Breast epithelium (tissue), 4 donors: ENCODE measurements around the gene GCNT3. TPM values are rescaled to one million over a fixed set of nuclear protein-coding genes. Genes with fewer than 3 reads are reported as not detected.

Source experiments
- DNase-seq, 2 donors: peaks; one replicate each; pipeline ENCODE4 v3.0.0-alpha.2; 2019; ENCODE audit warnings: low spot score in 2 of 2
- H3K27ac ChIP-seq, 2 donors: fragments of 200-600 bp; sonication (generic) in 1 of 2; one replicate each; pipeline ENCODE4 v1.5.1; 2016 to 2019; ENCODE audit warnings: mild to moderate bottlenecking in 1 of 2
- H3K27me3 ChIP-seq, 2 donors: fragments of 200-600 bp; sonication (generic) in 1 of 2; one replicate each; pipeline versions ENCODE4 v1.5.1 to v1.6.0; 2017 to 2019; ENCODE audit warnings: control low read depth in 1 of 2, mild to moderate bottlenecking in 1 of 2
- H3K36me3 ChIP-seq: fragments of 200-600 bp; one replicate; pipeline ENCODE4 v1.5.1; 2019
- H3K4me1 ChIP-seq, 2 donors: fragments of 200-600 bp; sonication (generic); one replicate each; pipeline ENCODE4 v1.5.1; 2016 to 2019; ENCODE audit warnings: control low read depth in 1 of 2
- H3K4me3 ChIP-seq, 3 donors: fragments of 200-600 bp; sonication (generic); 1 replicate in 2 of 3; 2 replicates in 1 of 3; pipeline ENCODE4 v1.5.1; 2016 to 2019; ENCODE audit warnings: mild to moderate bottlenecking in 3 of 3, moderate library complexity in 2 of 3
- H3K9me3 ChIP-seq, 2 donors: fragments of 200-600 bp; sonication (generic) in 1 of 2; one replicate each; pipeline ENCODE4 v1.5.1; 2016 to 2019; ENCODE audit warnings: control low read depth in 1 of 2
- POLR2A ChIP-seq: fragments of 450-650 bp; IDR thresholded peaks from one replicate; pipeline ENCODE4 v1.6.1; 2016; ENCODE audit warnings: antibody characterized with exemption, mild to moderate bottlenecking, moderate library complexity
- POLR2AphosphoS5 ChIP-seq, 3 donors: sonication (generic); formaldehyde crosslinking; IDR thresholded peaks; one replicate each; pipeline ENCODE4 v1.6.1; 2017; ENCODE audit warnings: antibody characterized with exemption in 3 of 3
- intact Hi-C: fragments of 100-400 bp; cut with DNase I; formaldehyde crosslinking; loops from one replicate; pipeline ENCODE4 v1.15.1; 2023; ENCODE audit warnings: low total_unique reads
- total RNA-seq, 3 donors: library from RNA; depleted of rRNA; stranded (reverse); fragments of >200 nt; gene quantifications; one replicate each; pipeline ENCODE4 v1.1.0, GENCODE V29; 2016
- TF ChIP-seq, protein P1 (sequence below), 3 donors: fragments of 450-650 bp; IDR thresholded peaks; one replicate each; pipeline ENCODE4 v1.5.1; 2016 to 2017; ENCODE audit warnings: antibody characterized with exemption in 3 of 3, mild to moderate bottlenecking in 3 of 3, moderate library complexity in 3 of 3

The GCNT3 gene
- total RNA-seq, 3 donors from 2014 or later, result 5.2 TPM; not detected in 2

DNA sequence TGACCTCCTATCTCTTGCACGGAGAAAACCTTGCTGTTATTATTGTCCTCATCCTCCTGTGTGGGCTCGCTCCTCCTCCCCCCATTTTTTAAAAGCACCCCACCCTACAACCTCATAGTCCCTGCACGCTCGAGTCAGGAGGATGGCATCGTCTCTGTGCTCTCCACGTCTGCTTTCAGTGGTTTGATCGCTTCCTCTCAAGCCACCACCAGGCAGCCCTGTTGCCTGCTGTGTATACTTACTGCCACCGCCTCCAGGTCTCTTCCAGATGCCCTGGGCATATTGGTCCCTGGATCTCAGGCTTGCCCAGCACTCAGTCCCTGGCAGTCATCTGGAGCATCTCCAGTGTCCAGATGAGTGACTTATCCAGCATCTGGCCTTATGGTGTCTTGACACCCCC, 42.1 kb upstream of the GCNT3 start:
- TF ChIP-seq POLR2A (no peak), POLR2AphosphoS5 (IDR thresholded peaks at IDR 0.05) (no peak)
- TF ChIP-seq, protein P1, sequence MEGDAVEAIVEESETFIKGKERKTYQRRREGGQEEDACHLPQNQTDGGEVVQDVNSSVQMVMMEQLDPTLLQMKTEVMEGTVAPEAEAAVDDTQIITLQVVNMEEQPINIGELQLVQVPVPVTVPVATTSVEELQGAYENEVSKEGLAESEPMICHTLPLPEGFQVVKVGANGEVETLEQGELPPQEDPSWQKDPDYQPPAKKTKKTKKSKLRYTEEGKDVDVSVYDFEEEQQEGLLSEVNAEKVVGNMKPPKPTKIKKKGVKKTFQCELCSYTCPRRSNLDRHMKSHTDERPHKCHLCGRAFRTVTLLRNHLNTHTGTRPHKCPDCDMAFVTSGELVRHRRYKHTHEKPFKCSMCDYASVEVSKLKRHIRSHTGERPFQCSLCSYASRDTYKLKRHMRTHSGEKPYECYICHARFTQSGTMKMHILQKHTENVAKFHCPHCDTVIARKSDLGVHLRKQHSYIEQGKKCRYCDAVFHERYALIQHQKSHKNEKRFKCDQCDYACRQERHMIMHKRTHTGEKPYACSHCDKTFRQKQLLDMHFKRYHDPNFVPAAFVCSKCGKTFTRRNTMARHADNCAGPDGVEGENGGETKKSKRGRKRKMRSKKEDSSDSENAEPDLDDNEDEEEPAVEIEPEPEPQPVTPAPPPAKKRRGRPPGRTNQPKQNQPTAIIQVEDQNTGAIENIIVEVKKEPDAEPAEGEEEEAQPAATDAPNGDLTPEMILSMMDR (IDR thresholded peaks at IDR 0.05), result no peak
- no peak for DNase-seq
- Histone ChIP-seq H3K4me3 (no peak overlapping the region), H3K36me3 (no peaks in the 10 kb centered on the region), H3K4me1 (no peaks in the 10 kb centered on the region), H3K27me3 (no peaks in the 10 kb centered on the region), H3K27ac (peak overlapping the region in 1 of 2 donors; percentile 81), H3K9me3 (peaks cover 4 to 11% of the 10 kb centered on the region in 2 donors)
- intact Hi-C loops, result no loop called here

DNA sequence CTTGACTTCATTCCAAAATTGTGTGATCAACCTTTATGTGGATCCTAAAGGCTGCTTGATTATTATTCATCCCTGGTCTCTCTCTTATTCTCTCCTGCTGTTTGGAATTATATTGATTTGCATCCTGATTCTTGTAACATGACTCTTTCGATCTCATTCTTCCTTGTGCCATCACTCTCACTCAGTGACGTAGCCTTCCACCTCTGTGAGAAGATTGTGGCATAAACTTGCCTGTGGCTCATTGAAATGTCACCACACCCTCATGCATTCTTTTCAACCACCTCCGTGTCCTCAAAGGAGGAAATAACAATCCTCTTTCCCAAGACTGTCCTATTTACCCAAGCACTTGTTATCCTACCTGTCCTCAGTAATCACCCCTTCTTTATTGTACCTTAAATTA, 41.3 kb upstream of the GCNT3 start:
- peak overlapping the region; percentile 48 to 81 for H3K27ac ChIP-seq
- peaks cover 4% of the 10 kb centered on the region in 2 donors for H3K9me3 ChIP-seq
- H3K27me3 ChIP-seq, result no peaks in the 10 kb centered on the region
- DNase-seq, result peak in 1 of 2 donors; percentile 60
- no peaks in the 10 kb centered on the region for H3K36me3 ChIP-seq
- intact Hi-C loops, result no loop called here
- no peak overlapping the region for H3K4me3 ChIP-seq
- TF ChIP-seq, protein P1 (IDR thresholded peaks at IDR 0.05), result no peak
- TF ChIP-seq POLR2AphosphoS5 (IDR thresholded peaks at IDR 0.05) (peak in 1 of 3 donors; percentile 69), POLR2A (no peak)
- no peaks in the 10 kb centered on the region for H3K4me1 ChIP-seq

GRCh38 chr15:59571606-59572005, 40.0 kb upstream of the GCNT3 start:
- TF ChIP-seq POLR2A (no peak), POLR2AphosphoS5 (IDR thresholded peaks at IDR 0.05) (no peak)
- TF ChIP-seq, protein P1 (IDR thresholded peaks at IDR 0.05), result no peak

DNA sequence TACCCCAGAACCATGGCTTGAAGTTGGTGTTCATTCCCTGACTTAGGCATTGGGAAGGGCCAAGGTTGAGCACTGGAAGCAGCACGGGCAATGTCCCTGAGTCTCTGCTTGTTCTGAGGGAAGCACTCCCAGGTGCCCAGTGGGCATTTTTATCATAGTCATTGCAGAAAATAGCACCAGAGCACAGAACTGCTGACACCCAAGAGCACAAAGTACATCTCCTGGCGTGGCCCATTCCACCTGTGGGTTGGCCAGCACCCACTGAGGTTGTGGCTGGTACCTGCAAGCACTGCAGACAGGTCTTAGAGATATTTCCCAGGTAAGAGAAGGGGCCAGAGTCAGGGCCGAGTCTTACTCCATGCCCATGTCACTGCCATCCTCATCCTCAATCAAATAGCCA, 28.5 kb upstream of the GCNT3 start:
- no peaks in the 10 kb centered on the region for H3K36me3 ChIP-seq
- TF ChIP-seq POLR2AphosphoS5 (IDR thresholded peaks at IDR 0.05) (no peak), POLR2A (no peak)
- TF ChIP-seq, protein P1 (IDR thresholded peaks at IDR 0.05), result no peak
- H3K9me3 ChIP-seq, result no peaks in the 10 kb centered on the region
- DNase-seq, result no peak
- H3K4me3 ChIP-seq, result no peak overlapping the region
- no peaks in the 10 kb centered on the region for H3K27me3 ChIP-seq
- intact Hi-C loops, result no loop called here
- H3K27ac ChIP-seq, result no peak overlapping the region
- no peaks in the 10 kb centered on the region for H3K4me1 ChIP-seq

More at GRCh38 chr15:59571606-59572005, 40.0 kb upstream of the GCNT3 start:
- no peak for DNase-seq
- H3K4me3 ChIP-seq, result no peak overlapping the region
- no peaks in the 10 kb centered on the region for H3K36me3 ChIP-seq
- H3K27ac ChIP-seq, result no peak overlapping the region
- intact Hi-C loops, result no loop called here
- H3K4me1 ChIP-seq, result no peaks in the 10 kb centered on the region
- no peaks in the 10 kb centered on the region for H3K27me3 ChIP-seq
- no peaks in the 10 kb centered on the region for H3K9me3 ChIP-seq

DNA sequence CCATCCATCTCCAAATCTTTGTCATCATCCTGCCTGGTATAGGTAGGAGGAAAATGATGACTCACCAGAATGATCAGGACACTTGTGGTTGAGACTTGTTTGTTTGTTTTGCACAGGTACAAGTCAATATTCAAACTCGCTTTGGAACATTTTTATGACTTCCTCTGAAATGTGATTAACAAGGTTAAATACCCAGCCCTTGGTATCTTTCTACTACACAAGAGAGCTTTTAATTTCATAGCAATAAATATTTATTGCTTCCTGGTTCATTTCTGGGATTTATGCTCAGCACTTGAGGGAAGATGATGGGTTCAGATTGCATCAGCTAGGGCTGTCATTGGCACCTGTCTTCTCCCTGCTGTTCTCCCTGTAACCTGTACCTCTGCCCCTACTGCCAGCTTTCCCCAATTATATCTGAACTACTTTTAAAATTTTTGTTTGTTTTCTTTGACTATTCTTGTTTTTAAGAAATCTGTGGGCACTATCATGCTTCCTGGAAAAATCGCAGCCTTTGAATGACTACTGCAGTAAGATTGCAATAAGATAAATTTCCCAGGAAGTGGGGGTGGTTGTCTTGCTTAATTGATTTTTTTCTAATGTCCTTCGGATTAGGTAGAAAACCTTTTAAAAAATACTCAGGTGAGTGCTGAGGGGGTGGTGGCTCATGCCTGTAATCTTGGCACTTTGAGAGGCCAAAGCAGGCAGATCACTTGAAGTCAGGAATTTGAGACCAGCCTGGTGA, 24.3 kb upstream of the GCNT3 start:
- Histone ChIP-seq H3K36me3 (no peaks in the 10 kb centered on the region), H3K4me3 (no peak overlapping the region), H3K27ac (peak overlapping the region; percentile 35 to 62), H3K9me3 (no peaks in the 10 kb centered on the region), H3K27me3 (no peaks in the 10 kb centered on the region), H3K4me1 (no peaks in the 10 kb centered on the region)
- TF ChIP-seq, protein P1 (IDR thresholded peaks at IDR 0.05), result no peak
- TF ChIP-seq POLR2A (no peak), POLR2AphosphoS5 (IDR thresholded peaks at IDR 0.05) (no peak)
- intact Hi-C loops, result loop anchor here (2.0 kb wide), 1 partner anchor 46 kb away; no protein-coding TSS in a partner anchor
- DNase-seq, result no peak
